DMS53 treated with DMSO at 0.1 percent for 48 hours (cell line): ENCODE measurements around the gene MAP3K20.
"Not testable (repeated sequence)": the region's sequence is repeated elsewhere in the genome, so short reads cannot be mapped to it uniquely, and the experiment has no call there.

Experiments
- DNase-seq: peaks from one replicate; lab custom pipeline; 2025; ENCODE audit not compliant: unreplicated experiment; lab: John Stamatoyannopoulos, UW

MAP3K20 gene

DNA sequence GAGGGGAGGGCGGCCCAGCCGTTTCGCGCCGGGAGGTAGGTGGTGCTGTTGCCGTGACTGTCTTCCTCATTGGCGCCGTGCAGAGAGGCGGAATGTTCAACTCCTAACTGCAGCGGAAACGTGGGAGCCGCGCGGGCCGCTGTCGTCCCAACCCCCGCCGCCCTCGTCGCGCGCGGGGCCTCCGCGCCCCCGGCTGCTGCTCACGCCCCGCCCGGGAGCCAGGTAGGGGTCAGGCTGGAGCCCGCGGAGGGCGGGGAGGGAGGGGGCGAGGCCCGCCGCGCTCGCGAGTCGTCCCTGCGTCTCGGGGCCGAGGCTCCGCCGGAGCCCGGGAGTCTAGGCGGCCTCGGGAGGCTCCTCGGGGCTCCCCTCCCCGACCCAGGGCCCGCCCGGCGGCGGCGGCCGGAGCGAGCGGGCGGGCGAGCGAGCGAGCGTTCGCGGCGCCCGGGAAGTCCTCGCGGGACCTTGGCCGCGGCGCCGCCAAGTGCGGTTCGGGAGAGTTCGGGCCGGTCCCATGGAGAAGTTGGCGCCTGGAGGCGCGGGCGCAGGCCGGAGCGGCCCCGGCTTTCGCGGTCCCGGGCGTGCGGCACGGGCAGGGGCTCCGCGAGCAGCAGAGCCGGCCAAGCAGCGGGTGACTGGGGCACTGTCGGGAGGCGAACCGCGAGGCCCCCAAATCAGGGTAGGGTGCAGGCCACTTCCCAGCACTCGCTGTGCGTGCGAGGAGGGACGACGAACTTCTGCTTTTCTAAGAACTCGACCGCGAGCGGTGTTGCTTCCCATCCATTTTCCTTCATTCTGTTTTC, at the start of gene MAP3K20:
TSS of gene MAP3K20 (plus strand) at position 66 of the 800 bp plus-strand sequence. CDS start 15,186 bp downstream, outside the sequence.
- peak; percentile 35 for DNase-seq

DNA sequence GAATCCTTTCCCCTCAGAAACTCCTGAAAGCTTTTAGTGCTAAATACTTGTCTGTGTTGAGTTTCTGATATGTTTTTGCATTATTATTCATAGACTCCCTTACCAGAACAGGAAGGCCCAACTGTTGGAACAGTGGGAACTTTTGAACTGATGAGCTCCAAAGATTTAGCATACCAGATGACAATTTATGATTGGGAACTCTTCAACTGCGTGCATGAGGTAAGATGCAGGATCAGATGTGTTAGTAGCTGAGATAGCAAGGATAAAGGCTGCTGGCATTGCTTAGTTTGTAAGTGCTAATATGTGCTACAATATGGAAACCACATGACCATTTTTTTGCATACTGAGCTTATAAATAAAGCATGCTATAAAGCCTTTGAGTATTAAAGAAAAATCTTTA, 49.2 kb upstream of the MAP3K20 start:
- DNase-seq = no peak

DNA sequence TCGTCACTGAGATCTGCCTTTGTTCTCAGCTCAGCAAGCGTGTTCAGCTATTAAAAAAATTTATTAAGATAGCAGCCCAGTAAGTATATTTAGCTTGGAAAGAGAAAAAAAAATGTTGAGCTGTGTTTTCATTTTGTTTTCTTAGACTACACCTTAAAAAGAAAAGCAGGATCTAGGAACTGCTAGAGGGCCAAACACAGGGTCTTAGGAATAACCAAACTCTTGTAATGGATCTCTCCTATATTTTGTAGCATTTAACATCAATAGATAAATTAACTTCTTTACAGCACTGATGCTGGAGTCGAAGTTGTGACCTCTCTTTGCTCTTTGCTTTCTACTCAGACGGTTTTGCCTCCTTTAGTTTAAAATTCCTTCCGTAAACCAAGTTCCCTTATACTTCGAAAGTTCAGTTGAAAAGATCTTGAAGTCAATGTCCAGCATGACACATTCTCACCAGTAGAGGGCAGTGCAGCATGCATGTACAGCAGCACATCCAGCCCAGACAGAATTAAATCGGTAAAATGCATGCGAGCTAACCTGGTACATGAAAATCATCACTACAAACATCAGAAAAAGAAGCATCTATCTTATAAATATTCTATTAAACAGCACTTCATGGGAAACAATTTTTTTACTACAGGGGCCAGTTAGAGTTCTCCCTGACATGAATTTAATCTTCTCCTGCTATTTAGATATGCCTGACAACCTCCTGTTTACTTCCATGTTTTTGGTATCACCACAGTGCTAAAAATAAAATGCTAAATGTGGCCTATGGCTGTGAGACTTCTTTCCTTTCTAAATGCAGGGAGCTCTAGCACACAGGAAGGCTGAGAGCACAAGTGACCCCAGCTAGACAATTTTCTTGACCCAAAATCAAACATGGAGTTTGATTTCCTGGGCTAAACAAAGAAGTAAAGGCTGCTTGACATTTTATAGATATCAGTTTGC, 48.2 kb upstream of the MAP3K20 start:
- DNase-seq = peak; percentile 72

DNA sequence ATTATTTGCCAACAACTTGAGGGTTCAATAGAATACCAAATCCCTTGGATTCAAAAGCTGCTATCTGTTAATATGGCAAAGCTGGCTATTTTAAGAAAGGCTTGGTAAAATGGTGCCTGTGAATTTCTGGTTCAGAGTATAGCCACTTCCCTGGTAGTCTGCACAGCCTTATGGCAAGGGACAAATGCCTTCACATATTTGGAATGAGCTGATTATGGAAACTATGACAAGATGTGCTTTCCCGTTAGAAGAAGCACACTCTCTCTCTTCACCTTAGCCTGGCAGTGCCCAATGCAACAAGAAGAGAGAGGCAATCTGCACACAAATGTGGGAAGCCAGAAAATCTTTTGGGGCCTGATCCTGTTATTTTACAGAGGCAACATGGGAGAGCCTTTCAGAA, 47.5 kb upstream of the MAP3K20 start:
- DNase-seq = no peak

- no peak for DNase-seq
Measured at GRCh38 chr2:173028671-173029070, 47.0 kb upstream of the MAP3K20 start.

- no peak for DNase-seq
Measured at GRCh38 chr2:173030561-173031490, 44.8 kb upstream of the MAP3K20 start.

DNA sequence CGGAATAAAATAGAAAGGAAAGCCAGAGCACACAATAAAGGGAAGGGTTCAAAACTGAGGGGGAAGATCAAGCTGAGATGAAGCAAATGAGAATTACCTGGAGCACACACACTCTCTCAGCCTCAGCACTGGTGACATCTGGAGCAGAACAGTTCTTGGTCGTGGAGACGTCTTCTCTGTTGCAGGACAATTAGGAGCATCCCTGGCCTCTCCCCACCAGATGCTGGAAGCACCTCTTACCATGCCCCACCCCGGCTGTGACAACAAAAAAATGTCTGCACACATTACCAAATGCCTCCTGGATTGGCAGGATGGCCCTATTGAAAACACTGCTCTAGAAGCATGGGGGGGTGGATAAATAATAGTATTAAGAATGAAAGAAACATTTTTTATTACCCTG, 43.6 kb upstream of the MAP3K20 start:
- no peak for DNase-seq

- no peak for DNase-seq
Measured at GRCh38 chr2:173033084-173033483, 42.6 kb upstream of the MAP3K20 start.

GRCh38 chr2:173034143-173034542, 41.5 kb upstream of the MAP3K20 start:
- DNase-seq = no peak

DNA sequence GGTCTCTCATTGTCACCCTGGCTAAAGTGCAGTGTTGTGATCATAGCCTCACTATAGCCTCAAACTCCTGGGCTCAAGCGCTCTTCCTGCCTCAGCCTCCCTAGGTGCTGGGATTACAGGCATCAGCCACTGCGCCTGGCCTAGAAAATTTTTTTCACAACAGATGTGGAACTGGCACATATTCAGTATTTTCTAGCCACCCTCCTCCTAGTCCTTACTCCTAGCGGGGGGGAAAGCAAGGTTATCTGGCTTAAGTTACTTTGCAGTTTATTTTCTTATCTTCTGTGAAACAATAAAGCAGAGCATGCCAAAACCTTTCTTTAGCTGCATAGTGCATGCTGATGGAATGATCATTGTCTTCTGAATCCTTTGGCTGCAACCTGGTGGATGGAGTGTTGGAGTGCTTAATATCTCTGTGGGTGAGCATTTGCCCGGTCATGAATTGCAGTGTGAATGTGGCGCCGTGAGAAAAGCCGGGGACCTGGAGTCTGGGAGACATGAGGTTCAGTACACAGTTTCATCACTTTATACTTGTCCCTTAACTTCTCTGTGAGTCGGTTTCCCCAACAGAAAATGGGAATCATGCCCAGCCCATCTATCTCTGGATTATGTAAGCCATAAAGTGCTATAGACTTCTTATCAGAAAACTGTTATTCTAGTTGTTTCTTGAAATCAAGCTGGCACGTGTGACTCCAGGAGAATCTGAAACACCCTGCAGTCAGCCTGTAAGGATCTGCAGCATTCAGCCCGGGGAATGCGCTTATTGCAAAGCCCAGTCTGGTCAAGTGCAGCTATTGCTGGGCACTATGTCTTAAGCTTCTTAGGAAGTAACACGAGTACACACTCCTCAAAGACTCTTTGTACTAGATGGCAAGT, 38.2 kb upstream of the MAP3K20 start:
- no peak for DNase-seq

DNA sequence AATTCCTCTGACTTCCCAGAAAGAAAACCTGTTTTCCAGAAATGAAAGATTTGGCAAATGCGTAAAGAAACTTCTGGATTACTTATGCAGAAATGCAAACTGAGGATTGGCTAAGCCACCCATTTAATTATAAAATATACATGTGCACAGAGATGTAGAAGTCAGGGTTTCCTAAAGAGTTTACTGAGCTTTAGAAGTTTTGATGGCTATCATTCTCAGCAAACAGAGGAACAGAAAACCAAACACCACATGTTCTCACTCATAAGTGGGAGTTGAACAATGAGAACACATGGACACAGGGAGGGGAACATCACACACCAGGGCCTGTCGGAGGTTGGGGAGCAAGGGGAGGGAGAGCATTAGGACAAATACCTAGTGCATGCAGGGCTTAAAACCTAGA, 37.4 kb upstream of the MAP3K20 start:
- not testable (repeated sequence) for DNase-seq

- no peak for DNase-seq
Measured at GRCh38 chr2:173040729-173041128, 34.9 kb upstream of the MAP3K20 start.

DNA sequence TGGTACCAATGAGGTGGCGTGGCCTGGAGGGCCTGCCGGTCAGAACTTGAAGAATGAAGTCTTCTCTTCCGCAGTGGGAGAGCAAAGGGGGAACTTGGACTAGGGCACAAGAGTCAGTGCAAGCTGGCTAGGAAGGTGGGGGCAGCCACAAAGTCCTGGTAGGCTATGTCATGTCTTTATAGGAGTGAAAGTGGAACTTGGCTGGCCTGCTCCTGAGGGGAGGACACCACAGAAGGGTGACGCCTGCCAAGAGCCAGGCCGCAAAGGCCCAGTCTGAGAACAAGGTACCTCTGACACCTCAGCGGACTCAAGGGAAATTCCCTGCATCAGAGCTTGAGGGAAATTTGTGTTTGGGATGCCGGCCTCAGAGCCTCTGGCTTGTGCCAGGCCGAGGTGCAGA, 32.2 kb upstream of the MAP3K20 start:
- DNase-seq = no peak

DNA sequence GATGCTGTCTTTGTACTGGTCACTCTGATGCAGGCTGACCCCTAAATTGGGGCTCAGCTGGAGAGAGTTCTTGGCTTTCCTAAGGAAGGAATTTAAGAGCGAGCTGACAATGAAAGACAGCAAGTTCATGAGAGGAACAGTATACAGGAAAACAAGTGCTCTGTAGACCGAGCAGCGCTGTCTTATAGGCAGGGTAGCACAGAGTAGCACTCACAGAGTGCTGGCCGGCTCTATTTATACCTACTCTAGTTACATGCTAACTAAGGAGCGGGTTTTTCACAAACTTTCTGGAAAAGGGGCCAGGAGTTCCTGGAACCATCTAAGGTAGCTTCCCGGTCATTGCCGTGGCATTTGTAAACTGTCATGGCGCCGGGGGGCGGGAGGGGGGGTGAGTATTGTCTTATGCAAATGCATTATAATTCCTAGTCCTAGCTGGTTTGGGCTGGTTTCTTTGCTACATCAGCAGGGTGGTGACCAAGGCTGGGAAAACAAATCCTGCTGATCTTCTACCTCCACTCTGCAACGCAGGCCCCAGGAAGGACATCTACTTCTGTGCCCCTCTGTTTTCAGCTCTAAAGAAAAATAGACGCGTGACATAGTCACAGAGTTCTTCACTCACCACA, 31.6 kb upstream of the MAP3K20 start:
- DNase-seq = no peak

DNA sequence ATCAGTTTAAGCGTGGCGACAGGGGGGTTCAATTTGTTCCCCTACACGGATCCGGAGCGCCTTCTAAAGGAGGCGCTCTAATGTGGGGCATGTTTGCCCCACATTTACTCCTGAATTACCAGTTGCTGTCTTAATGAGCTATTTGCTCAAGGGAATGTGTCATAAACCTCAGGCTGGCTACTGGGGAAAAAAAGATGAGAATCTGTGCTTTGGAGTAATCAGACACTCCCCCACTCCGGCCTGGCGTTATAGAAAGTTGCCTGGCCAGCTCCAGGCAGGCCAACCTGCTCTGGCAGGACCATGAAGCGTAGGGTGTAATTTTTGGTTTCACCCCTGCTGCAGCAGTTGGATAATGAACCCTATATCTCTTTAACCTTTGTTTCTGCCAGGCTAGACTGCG, 31.0 kb upstream of the MAP3K20 start:
- DNase-seq = no peak

DNA sequence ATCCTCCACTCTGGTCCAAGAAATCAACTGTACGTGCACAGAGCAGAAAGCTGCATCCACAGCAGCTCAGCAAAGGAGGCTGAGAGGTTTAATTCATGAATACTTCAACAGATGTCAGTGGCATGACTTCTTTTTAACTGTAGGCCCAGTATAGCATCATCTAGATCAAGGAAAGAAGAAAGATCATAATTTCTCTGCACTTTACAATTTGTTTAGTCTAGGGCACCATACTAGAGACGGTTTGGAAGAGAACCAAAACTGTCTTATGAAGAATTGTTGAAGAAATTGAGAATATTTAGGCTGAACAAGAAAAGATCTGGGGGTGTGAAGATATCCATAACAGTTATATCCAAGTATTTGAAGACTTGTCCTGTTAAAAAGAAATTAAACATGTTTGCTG, 30.5 kb upstream of the MAP3K20 start:
- no peak for DNase-seq

GRCh38 chr2:173048522-173048896, 27.1 kb upstream of the MAP3K20 start:
- peak; percentile 84 for DNase-seq

GRCh38 chr2:173048897-173049661, 26.6 kb upstream of the MAP3K20 start:
- peak; percentile 97 for DNase-seq

GRCh38 chr2:173049831-173050230, 25.8 kb upstream of the MAP3K20 start:
- no peak for DNase-seq
